HepG2 (cell line): ENCODE results near the gene ADIPOR1. TPM values are rescaled to one million over a fixed set of nuclear protein-coding genes. Genes with fewer than 3 reads are reported as not detected.

ENCODE experiments used
- ATAC-seq: fragments of 200-7000 bp; cut with Tn5 transposase; 3 replicates; pipeline ENCODE4 v1.9.1; 2020; ENCODE audit warnings: mild to moderate bottlenecking, moderate library complexity
- BruUV-seq: library from RNA; stranded (reverse); fragments of 400-500 nt; replicated peaks from 2 replicates; lab custom pipeline; 2021; lab: Mats Ljungman, UMichigan
- CTCF ChIA-PET: fragments of 300-600 bp; formaldehyde crosslinking; extraction: SDS; loops from one replicate; lab custom pipeline; 2021; ENCODE audit warnings: low total read pairs, inconsistent platforms, low intra/inter-chr PET ratio; lab: Yijun Ruan, JAX
- POLR2A ChIA-PET: fragments of 350-600 bp; sonication (Branson Sonifier 250); formaldehyde crosslinking; loops from one replicate; lab custom pipeline; 2020; ENCODE audit warnings: antibody characterized with exemption, inconsistent platforms; lab: Yijun Ruan, JAX
- DNase-seq: peaks from one replicate; pipeline ENCODE4 v3.0.0-alpha.2; 2015; ENCODE audit warnings: low spot score
- FAIRE-seq: peaks from 3 replicates; lab custom pipeline; 2011; peaks lifted over from hg19 to GRCh38; lab: Jason Lieb, UNC
- H2AFZ ChIP-seq: one replicate; pipeline ENCODE4 v1.6.1; 2011; ENCODE audit warnings: low read length, inconsistent platforms
- H3K27ac ChIP-seq: fragments of 300-600 bp; 3 replicates; pipeline ENCODE4 v1.8.0; 2011; ENCODE audit warnings: mixed run types, mild to moderate bottlenecking, mixed read lengths, low read length, inconsistent platforms; ENCODE audit not compliant: insufficient read depth; ENCODE audit errors: extremely low read length
- H3K27me3 ChIP-seq, 2 experiments: fragments of 200-600 bp in 1 of 2; 2 replicates in 1 of 2; 3 replicates in 1 of 2; pipeline versions ENCODE4 v1.6.0 to v1.8.0; 2011; ENCODE audit warnings: low read length in 2 of 2, mild to moderate bottlenecking in 2 of 2, moderate library complexity in 2 of 2, inconsistent platforms in 1 of 2; ENCODE audit not compliant: insufficient read depth in 2 of 2, control insufficient read depth in 1 of 2
- H3K36me3 ChIP-seq, 2 experiments: fragments of 200-600 bp in 1 of 2; replicated peaks in 1 of 2; 2 replicates in 1 of 2; 3 replicates in 1 of 2; pipeline versions ENCODE4 v1.5.1 to v1.8.0; 2011; ENCODE audit warnings: low read length in 2 of 2, inconsistent platforms in 1 of 2; ENCODE audit not compliant: insufficient read depth in 2 of 2, control insufficient read depth in 1 of 2
- H3K4me1 ChIP-seq: 2 replicates; pipeline ENCODE4 v1.5.1; 2012; ENCODE audit warnings: low read length, inconsistent platforms; ENCODE audit not compliant: insufficient read depth
- H3K4me2 ChIP-seq: 2 replicates; pipeline ENCODE4 v1.6.0; 2011; ENCODE audit warnings: low read depth, low read length, inconsistent platforms
- H3K4me3 ChIP-seq, 3 experiments: fragments of 200-600 bp in 1 of 3; sonication (generic), shearing (Covaris generic) in 1 of 3; replicated peaks in 1 of 3; 2 replicates each; pipeline ENCODE4 v1.5.1; 2011 to 2016; ENCODE audit warnings: low read length in 3 of 3, inconsistent platforms in 2 of 3, low read depth in 2 of 3, mild to moderate bottlenecking in 2 of 3, control low read depth in 1 of 3, mixed read lengths in 1 of 3; ENCODE audit not compliant: insufficient read depth in 1 of 3
- H3K79me2 ChIP-seq: one replicate; pipeline ENCODE4 v1.6.1; 2011; ENCODE audit warnings: low read length, inconsistent platforms; ENCODE audit not compliant: insufficient read depth
- H3K9ac ChIP-seq: 2 replicates; pipeline ENCODE4 v1.6.0; 2011; ENCODE audit warnings: mild to moderate bottlenecking, low read depth, low read length, inconsistent platforms; ENCODE audit not compliant: insufficient read depth
- H3K9me3 ChIP-seq: 2 replicates; pipeline ENCODE4 v1.5.1; 2012; ENCODE audit warnings: mild to moderate bottlenecking, low read length
- H4K20me1 ChIP-seq: 2 replicates; pipeline ENCODE4 v1.6.0; 2011; ENCODE audit warnings: inconsistent platforms, mild to moderate bottlenecking, low read length, moderate library complexity; ENCODE audit not compliant: insufficient read depth
- ZNF329 ChIP-seq: sonication (generic); formaldehyde crosslinking; IDR thresholded peaks from 2 replicates; pipeline ENCODE4 v1.9.0; 2021; ENCODE audit warnings: low read depth, mild to moderate bottlenecking, missing genetic modification reagents
- WGBS: methylation state at CpG from one replicate; pipeline ENCODE4 v1.1.6; 2017; ENCODE audit warnings: low lambda C conversion rate; 5-methylcytosine and 5-hydroxymethylcytosine counted together
- in situ Hi-C: cut with HindIII; loops from 2 replicates; pipeline ENCODE4 v1.10.0; 2017; ENCODE audit warnings: low pct_unique_long_range_greater_than_20kb; ENCODE audit not compliant: extremely low pct_ligation_motif_present
- intact Hi-C: fragments of 100-400 bp; cut with micrococcal nuclease; formaldehyde crosslinking; loops from one replicate; pipeline ENCODE4 v1.10.0; 2022; ENCODE audit not compliant: unreplicated experiment
- polyA plus RNA-seq, 8 experiments: library from polyadenylated mRNA; depleted of rRNA in 3 of 8; stranded (reverse) in 7 of 8; unstranded in 1 of 8; fragments of >200 nt; fragmentation: Illumina TruSeq in 4 of 8; extraction: Trizol in 4 of 8; gene quantifications; 2 replicates each; pipeline versions ENCODE4 v1.2.1 to v1.2.3, GENCODE V29; 2011 to 2016; ENCODE audit warnings: low read depth in 4 of 8, missing spikeins in 1 of 8, mixed read lengths in 1 of 8; ENCODE audit not compliant: insufficient read depth in 1 of 8
- total RNA-seq, 5 experiments: library from RNA; depleted of rRNA; stranded (reverse); fragments of >200 nt; fragmentation: Illumina TruSeq; extraction: Trizol; gene quantifications; 2 replicates each; pipeline ENCODE4 v1.2.3, GENCODE V29; 2016; ENCODE audit warnings: low read depth in 1 of 5
- TF ChIP-seq, protein P1 (sequence below), 2 experiments: fragments of 450-650 bp in 1 of 2; sonication (generic) in 1 of 2; formaldehyde crosslinking in 1 of 2; IDR thresholded peaks; 2 replicates each; pipeline versions ENCODE4 v1.6.1 to v1.8.0; 2016 to 2022; ENCODE audit warnings: antibody characterized with exemption in 1 of 2, mild to moderate bottlenecking in 1 of 2, missing genetic modification reagents in 1 of 2

The ADIPOR1 gene
- total and polyA plus RNA-seq, 2 of the 13 experiments (the other 11 are each of a cell fraction or from before 2014, with no cell fraction given) = 60.0 to 141 TPM

GRCh38 chr1:203000217-203000944 lies 42.3 kb upstream of the ADIPOR1 start:
- FAIRE-seq = no peak
- intact Hi-C loops (loop anchor here (10.0 kb wide), 1 partner anchor 656 kb away; the partner anchor contains the start of genes PPP1R12B and UBE2T), in situ Hi-C loops (no loop called here)
- H2AFZ ChIP-seq = no peak overlapping the region
- H3K9ac ChIP-seq = no peak overlapping the region
- no peak for DNase-seq
- peaks cover 0 to 5% of the 10 kb centered on the region in 2 experiments; a peak in 2 of 5 replicates for H3K27me3 ChIP-seq
- H3K27ac ChIP-seq = no peak overlapping the region
- no peaks in the 10 kb centered on the region for H3K9me3 ChIP-seq
- no peaks in the 10 kb centered on the region for H3K79me2 ChIP-seq
- peaks cover 28% of the 10 kb centered on the region for H3K4me1 ChIP-seq
- BruUV-seq = no TSS peak
- WGBS = 41% methylated on average over 3 of the region's 3 CpGs
- ChIA-PET POLR2A (no interaction called here), CTCF (no interaction called here)
- TF ChIP-seq ZNF329 (CRISPR knock-in tag) = no peak
- TF ChIP-seq, protein P1, sequence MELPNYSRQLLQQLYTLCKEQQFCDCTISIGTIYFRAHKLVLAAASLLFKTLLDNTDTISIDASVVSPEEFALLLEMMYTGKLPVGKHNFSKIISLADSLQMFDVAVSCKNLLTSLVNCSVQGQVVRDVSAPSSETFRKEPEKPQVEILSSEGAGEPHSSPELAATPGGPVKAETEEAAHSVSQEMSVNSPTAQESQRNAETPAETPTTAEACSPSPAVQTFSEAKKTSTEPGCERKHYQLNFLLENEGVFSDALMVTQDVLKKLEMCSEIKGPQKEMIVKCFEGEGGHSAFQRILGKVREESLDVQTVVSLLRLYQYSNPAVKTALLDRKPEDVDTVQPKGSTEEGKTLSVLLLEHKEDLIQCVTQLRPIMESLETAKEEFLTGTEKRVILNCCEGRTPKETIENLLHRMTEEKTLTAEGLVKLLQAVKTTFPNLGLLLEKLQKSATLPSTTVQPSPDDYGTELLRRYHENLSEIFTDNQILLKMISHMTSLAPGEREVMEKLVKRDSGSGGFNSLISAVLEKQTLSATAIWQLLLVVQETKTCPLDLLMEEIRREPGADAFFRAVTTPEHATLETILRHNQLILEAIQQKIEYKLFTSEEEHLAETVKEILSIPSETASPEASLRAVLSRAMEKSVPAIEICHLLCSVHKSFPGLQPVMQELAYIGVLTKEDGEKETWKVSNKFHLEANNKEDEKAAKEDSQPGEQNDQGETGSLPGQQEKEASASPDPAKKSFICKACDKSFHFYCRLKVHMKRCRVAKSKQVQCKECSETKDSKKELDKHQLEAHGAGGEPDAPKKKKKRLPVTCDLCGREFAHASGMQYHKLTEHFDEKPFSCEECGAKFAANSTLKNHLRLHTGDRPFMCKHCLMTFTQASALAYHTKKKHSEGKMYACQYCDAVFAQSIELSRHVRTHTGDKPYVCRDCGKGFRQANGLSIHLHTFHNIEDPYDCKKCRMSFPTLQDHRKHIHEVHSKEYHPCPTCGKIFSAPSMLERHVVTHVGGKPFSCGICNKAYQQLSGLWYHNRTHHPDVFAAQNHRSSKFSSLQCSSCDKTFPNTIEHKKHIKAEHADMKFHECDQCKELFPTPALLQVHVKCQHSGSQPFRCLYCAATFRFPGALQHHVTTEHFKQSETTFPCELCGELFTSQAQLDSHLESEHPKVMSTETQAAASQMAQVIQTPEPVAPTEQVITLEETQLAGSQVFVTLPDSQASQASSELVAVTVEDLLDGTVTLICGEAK (IDR thresholded peaks at IDR 0.05) = peak; percentile 30; the same call in 1 of the 2 replicates
- TF ChIP-seq, protein P1 (CRISPR knock-in tag; IDR thresholded peaks at IDR 0.05) = peak; percentile 24; the same call in 1 of the 2 replicates
- H3K4me3 ChIP-seq = no peak overlapping the region
- no peaks in the 10 kb centered on the region for H4K20me1 ChIP-seq
- no peaks in the 10 kb centered on the region for H3K36me3 ChIP-seq
- H3K4me2 ChIP-seq = no peak overlapping the region
- ATAC-seq = peak; percentile 35; the same call in 2 of the 3 replicates
